B cell (primary cell): ENCODE measurements around the gene CDX1. TPM values are rescaled to one million over a fixed set of nuclear protein-coding genes. Genes with fewer than 3 reads are reported as not detected.

Source experiments
- ATAC-seq: fragments of 200-7000 bp; cut with Tn5 transposase; one replicate; pipeline ENCODE4 v1.10.0; 2021; ENCODE audit warnings: low read depth, mild to moderate bottlenecking, moderate number of reproducible peaks, moderate library complexity
- CTCF ChIA-PET: fragments of 350-600 bp; sonication (Branson Sonifier 250); formaldehyde crosslinking; loops from one replicate; lab custom pipeline; 2021; ENCODE audit warnings: antibody characterized with exemption, inconsistent platforms; lab: Charles Lee
- POLR2A ChIA-PET: fragments of 350-600 bp; sonication (Branson Sonifier 250); formaldehyde crosslinking; loops from one replicate; lab custom pipeline; 2021; ENCODE audit warnings: antibody characterized with exemption; lab: Charles Lee
- DNase-seq: peaks from one replicate; pipeline ENCODE4 v3.0.0; 2013
- H2AFZ ChIP-seq: 2 replicates; pipeline ENCODE4 v1.6.1; 2012; ENCODE audit warnings: mild to moderate bottlenecking, low read depth, low read length; ENCODE audit not compliant: insufficient read depth, poor library complexity, severe bottlenecking
- H3K27ac ChIP-seq, 2 donors: 1 replicate in 1 of 2; 2 replicates in 1 of 2; pipeline ENCODE4 v1.5.1; 2012 to 2013; ENCODE audit warnings: low read length in 2 of 2, mild to moderate bottlenecking in 2 of 2, moderate library complexity in 1 of 2
- H3K27me3 ChIP-seq, 4 experiments: fragments of 200-600 bp in 1 of 4; sonication (generic) in 1 of 4; replicated peaks in 1 of 4; 1 replicate in 2 of 4; 2 replicates in 2 of 4; pipeline versions ENCODE4 v1.6.1 to v1.7.0; 2013 to 2016; ENCODE audit warnings: low read length in 3 of 4, mild to moderate bottlenecking in 2 of 4, mixed read lengths in 1 of 4, moderate library complexity in 1 of 4; ENCODE audit not compliant: insufficient read depth in 4 of 4, control insufficient read depth in 3 of 4; ENCODE audit errors: control extremely low read depth in 1 of 4
- H3K36me3 ChIP-seq, 2 experiments: replicated peaks in 1 of 2; 1 replicate in 1 of 2; 2 replicates in 1 of 2; pipeline versions ENCODE4 v1.6.1 to v1.7.1; 2013; ENCODE audit warnings: low read length in 1 of 2; ENCODE audit not compliant: insufficient read depth in 2 of 2, control insufficient read depth in 1 of 2; ENCODE audit errors: control extremely low read depth in 1 of 2, extremely low read depth in 1 of 2
- H3K4me1 ChIP-seq, 2 donors: fragments of 200-600 bp in 1 of 2; sonication (generic) in 1 of 2; 1 replicate in 1 of 2; 2 replicates in 1 of 2; pipeline versions ENCODE4 v1.5.1 to v1.6.1; 2013 to 2017; ENCODE audit warnings: low read length in 2 of 2; ENCODE audit not compliant: control insufficient read depth in 2 of 2, insufficient read depth in 2 of 2
- H3K4me2 ChIP-seq: replicated peaks from 2 replicates; pipeline ENCODE3; 2012; ENCODE audit warnings: mild to moderate bottlenecking, low read depth, low read length; ENCODE audit not compliant: poor library complexity, severe bottlenecking
- H3K4me3 ChIP-seq, 5 experiments: fragments of 200-600 bp in 1 of 5; sonication (generic) in 1 of 5; 1 replicate in 3 of 5; 2 replicates in 2 of 5; pipeline versions ENCODE4 v1.5.1 to v1.7.0; 2011 to 2016; ENCODE audit warnings: low read length in 4 of 5, mild to moderate bottlenecking in 4 of 5, low read depth in 2 of 5, control low read depth in 1 of 5, moderate library complexity in 1 of 5; ENCODE audit not compliant: insufficient read depth in 1 of 5; ENCODE audit errors: control extremely low read depth in 1 of 5, extremely low read depth in 1 of 5
- H3K79me2 ChIP-seq: fragments of 200-600 bp; sonication (generic); one replicate; pipeline ENCODE4 v1.6.0; 2016; ENCODE audit warnings: low read length; ENCODE audit not compliant: control insufficient read depth, insufficient read depth
- H3K9ac ChIP-seq: fragments of 200-600 bp; sonication (generic); 2 replicates; pipeline ENCODE4 v1.6.1; 2017; ENCODE audit warnings: mild to moderate bottlenecking, low read length, moderate library complexity
- H3K9me3 ChIP-seq, 3 donors: one replicate each; pipeline versions ENCODE4 v1.6.1 to v1.7.1; 2013; ENCODE audit warnings: low read length in 2 of 3; ENCODE audit not compliant: control insufficient read depth in 2 of 3, insufficient read depth in 1 of 3; ENCODE audit errors: control extremely low read depth in 1 of 3
- H4K20me1 ChIP-seq: 2 replicates; pipeline ENCODE4 v1.6.0; 2012; ENCODE audit warnings: mild to moderate bottlenecking, low read length; ENCODE audit not compliant: insufficient read depth, control insufficient read depth, poor library complexity, severe bottlenecking
- H3K27ac Mint-ChIP-seq: one replicate; pipeline ENCODE4 v1.8.0; 2021; ENCODE audit warnings: mixed read lengths
- H3K27me3 Mint-ChIP-seq: one replicate; pipeline ENCODE4 v1.8.0; 2021; ENCODE audit warnings: mixed read lengths
- H3K4me1 Mint-ChIP-seq: one replicate; pipeline ENCODE4 v1.8.0; 2021; ENCODE audit warnings: mixed read lengths
- H3K4me3 Mint-ChIP-seq: one replicate; pipeline ENCODE4 v1.8.0; 2021; ENCODE audit warnings: mixed read lengths
- H3K9me3 Mint-ChIP-seq: one replicate; pipeline ENCODE4 v1.8.0; 2022; ENCODE audit warnings: mixed read lengths; ENCODE audit not compliant: insufficient read depth
- CTCF ChIP-seq: fragments of 200-600 bp; IDR thresholded peaks from one replicate; pipeline ENCODE4 v1.8.0; 2022; ENCODE audit warnings: antibody characterized with exemption, mild to moderate bottlenecking
- EZH2 ChIP-seq: IDR thresholded peaks from 2 replicates; pipeline ENCODE4 v1.6.1; 2012; ENCODE audit warnings: borderline replicate concordance, low read depth, mild to moderate bottlenecking, moderate library complexity, low read length; ENCODE audit not compliant: insufficient read depth, poor library complexity, severe bottlenecking
- WGBS: methylation state at CpG from one replicate; pipeline ENCODE4 v1.1.5; 2013; ENCODE audit warnings: missing lambda C conversion rate; ENCODE audit not compliant: insufficient coverage; 5-methylcytosine and 5-hydroxymethylcytosine counted together
- intact Hi-C: fragments of 100-400 bp; cut with micrococcal nuclease; formaldehyde crosslinking; loops from one replicate; pipeline ENCODE4 v1.10.0; 2022
- polyA plus RNA-seq: library from polyadenylated mRNA; depleted of rRNA; stranded (reverse); fragments of >200 nt; gene quantifications from 2 replicates; pipeline ENCODE4 v1.2.3, GENCODE V29; 2012
- total RNA-seq, 2 donors: library from RNA; stranded (reverse); fragments of 120-200 nt in 1 of 2; gene quantifications; 1 replicate in 1 of 2; 2 replicates in 1 of 2; pipeline versions ENCODE4 v1.2.3 to v1.2.4, GENCODE V29; 2013 to 2022

CDX1 gene
- total and polyA plus RNA-seq, 2 donors (not counting 1 experiment from before 2014, with no cell fraction given) = not detected

- intact Hi-C loops = no loop called here
- Histone ChIP-seq H3K9me3 (no peaks in the 10 kb centered on the region), H2AFZ (no peak overlapping the region), H3K4me3 (no peak overlapping the region), H3K27ac (no peak overlapping the region), H3K4me1 (no peaks in the 10 kb centered on the region), H3K79me2 (no peaks in the 10 kb centered on the region), H4K20me1 (no peaks in the 10 kb centered on the region), H3K9ac (no peak overlapping the region), H3K27me3 (no peaks in the 10 kb centered on the region), H3K36me3 (no peaks in the 10 kb centered on the region), H3K4me2 (no peak overlapping the region)
- H3K4me1 Mint-ChIP-seq = no peaks in the 10 kb centered on the region
- no peaks in the 10 kb centered on the region for H3K9me3 Mint-ChIP-seq
- WGBS = 88% methylated on average over 8 of the region's 12 CpGs
- no peak for ATAC-seq
- no peaks in the 10 kb centered on the region for H3K27me3 Mint-ChIP-seq
- no peak overlapping the region for H3K4me3 Mint-ChIP-seq
- DNase-seq = no peak
- no peak overlapping the region for H3K27ac Mint-ChIP-seq
- no peak for TF ChIP-seq EZH2
- TF ChIP-seq CTCF = no peak
- ChIA-PET POLR2A (no interaction called here), CTCF (no interaction called here)
Observed at GRCh38 chr5:150137168-150137957, 29.2 kb upstream of the CDX1 start.

GRCh38 chr5:150137997-150138396 is 28.6 kb upstream of the CDX1 start:
- Histone ChIP-seq H3K79me2 (no peaks in the 10 kb centered on the region), H3K9me3 (no peaks in the 10 kb centered on the region), H3K36me3 (no peaks in the 10 kb centered on the region), H3K4me3 (no peak overlapping the region), H4K20me1 (no peaks in the 10 kb centered on the region), H3K4me1 (no peaks in the 10 kb centered on the region), H3K4me2 (no peak overlapping the region), H3K27ac (no peak overlapping the region), H3K9ac (no peak overlapping the region), H2AFZ (no peak overlapping the region), H3K27me3 (no peaks in the 10 kb centered on the region)
- 95% methylated on average over 5 of the region's 5 CpGs for WGBS
- ChIA-PET POLR2A (no interaction called here), CTCF (no interaction called here)
- Mint-ChIP-seq H3K9me3 (no peaks in the 10 kb centered on the region), H3K4me1 (no peaks in the 10 kb centered on the region), H3K27ac (no peak overlapping the region), H3K27me3 (no peaks in the 10 kb centered on the region), H3K4me3 (no peak overlapping the region)
- DNase-seq (no peak), ATAC-seq (no peak)
- intact Hi-C loops = no loop called here
- no peak for TF ChIP-seq EZH2
- TF ChIP-seq CTCF = no peak
